SH-SY5Y (cell line): ENCODE data around the gene LYSMD1.

Experiments used
- GATA2 ChIP-seq: IDR thresholded peaks from 2 replicates; pipeline ENCODE4 v1.6.1; 2011; ENCODE audit warnings: mild to moderate bottlenecking, low read depth, low read length
- GATA3 ChIP-seq: IDR thresholded peaks from 2 replicates; pipeline ENCODE4 v1.6.1; 2011; ENCODE audit warnings: low read depth, mild to moderate bottlenecking, low read length, moderate library complexity

GRCh38 chr1:151193856-151194255 lies 28.2 kb upstream of the LYSMD1 start:
- TF ChIP-seq GATA3, result no peak
- TF ChIP-seq GATA2, result no peak
